H9 (cell line): ENCODE measurements around the gene MRPL52. TPM values are rescaled to one million over a fixed set of nuclear protein-coding genes. Genes with fewer than 3 reads are reported as not detected.

Source experiments
- DNase-seq: peaks from one replicate; pipeline ENCODE4 v3.0.0-alpha.2; 2017
- H2AFZ ChIP-seq: one replicate; pipeline ENCODE4 v1.6.1; 2013; ENCODE audit warnings: mild to moderate bottlenecking, low read length, control low read depth, moderate library complexity
- H2AK5ac ChIP-seq: 2 replicates; pipeline ENCODE4 v1.6.1; 2013; ENCODE audit warnings: low read length, control low read depth, mixed read lengths; ENCODE audit not compliant: insufficient read length
- H2BK120ac ChIP-seq: one replicate; pipeline ENCODE4 v1.6.1; 2013; ENCODE audit warnings: low read depth, mild to moderate bottlenecking, low read length, control low read depth, inconsistent platforms; ENCODE audit not compliant: poor library complexity, severe bottlenecking
- H2BK12ac ChIP-seq: 2 replicates; pipeline ENCODE4 v1.6.1; 2013; ENCODE audit warnings: low read length, control low read depth, mixed read lengths, low read depth; ENCODE audit not compliant: insufficient read length
- H2BK15ac ChIP-seq: 2 replicates; pipeline ENCODE4 v1.6.1; 2013; ENCODE audit warnings: low read depth, low read length, control low read depth
- H2BK20ac ChIP-seq: one replicate; pipeline ENCODE4 v1.6.1; 2013; ENCODE audit warnings: low read depth, mild to moderate bottlenecking, low read length, control low read depth, inconsistent platforms; ENCODE audit not compliant: poor library complexity, severe bottlenecking
- H2BK5ac ChIP-seq: 2 replicates; pipeline ENCODE4 v1.6.1; 2013; ENCODE audit warnings: low read length, control low read depth, mixed read lengths; ENCODE audit not compliant: insufficient read length
- H3K14ac ChIP-seq: 2 replicates; pipeline ENCODE4 v1.6.1; 2013; ENCODE audit warnings: low read length, control low read depth; ENCODE audit not compliant: insufficient read depth
- H3K18ac ChIP-seq: 2 replicates; pipeline ENCODE4 v1.6.1; 2013; ENCODE audit warnings: low read depth, mild to moderate bottlenecking, mixed read lengths, low read length, control low read depth; ENCODE audit not compliant: insufficient read length
- H3K23ac ChIP-seq: 2 replicates; pipeline ENCODE4 v1.6.1; 2013; ENCODE audit warnings: low read length, control low read depth, mixed read lengths, low read depth; ENCODE audit not compliant: insufficient read length
- H3K23me2 ChIP-seq: 2 replicates; pipeline ENCODE4 v1.6.1; 2013; ENCODE audit warnings: low read depth, mild to moderate bottlenecking, mixed read lengths, low read length, control low read depth; ENCODE audit not compliant: insufficient read length, poor library complexity, severe bottlenecking
- H3K27ac ChIP-seq: 2 replicates; pipeline ENCODE4 v1.5.1; 2013; ENCODE audit warnings: low read length, control low read depth, mixed read lengths, low read depth; ENCODE audit not compliant: insufficient read length
- H3K27me3 ChIP-seq: 2 replicates; pipeline ENCODE4 v1.6.1; 2013; ENCODE audit warnings: low read length, control low read depth, inconsistent platforms; ENCODE audit not compliant: insufficient read depth
- H3K4ac ChIP-seq: 2 replicates; pipeline ENCODE4 v1.6.1; 2013; ENCODE audit warnings: low read depth, mild to moderate bottlenecking, control low read depth, inconsistent platforms, low read length, moderate library complexity
- H3K4me1 ChIP-seq: 2 replicates; pipeline ENCODE4 v1.6.1; 2013; ENCODE audit warnings: low read length, control low read depth, inconsistent platforms; ENCODE audit not compliant: insufficient read depth
- H3K4me2 ChIP-seq: 2 replicates; pipeline ENCODE4 v1.6.1; 2013; ENCODE audit warnings: low read length, control low read depth, mixed read lengths; ENCODE audit not compliant: insufficient read length, insufficient read depth
- H3K56ac ChIP-seq: 2 replicates; pipeline ENCODE4 v1.6.1; 2013; ENCODE audit warnings: low read depth, mild to moderate bottlenecking, mixed read lengths, low read length, control low read depth; ENCODE audit not compliant: insufficient read length
- H3K79me1 ChIP-seq: 2 replicates; pipeline ENCODE4 v1.6.1; 2013; ENCODE audit warnings: low read depth, mild to moderate bottlenecking, moderate library complexity, low read length, control low read depth, inconsistent platforms; ENCODE audit not compliant: insufficient read depth, poor library complexity, severe bottlenecking
- H3K79me2 ChIP-seq: 2 replicates; pipeline ENCODE4 v1.6.1; 2013; ENCODE audit warnings: low read length, control low read depth, inconsistent platforms; ENCODE audit not compliant: insufficient read depth
- H3K9ac ChIP-seq: 2 replicates; pipeline ENCODE4 v1.6.1; 2013; ENCODE audit warnings: low read length, control low read depth, mixed read lengths; ENCODE audit not compliant: insufficient read length; ENCODE audit errors: extremely low read depth
- H3K9me3 ChIP-seq: one replicate; pipeline ENCODE4 v1.6.1; 2013; ENCODE audit warnings: low read depth, low read length, inconsistent platforms; ENCODE audit not compliant: control insufficient read depth
- H3T11ph ChIP-seq: one replicate; pipeline ENCODE4 v1.6.1; 2013; ENCODE audit warnings: mild to moderate bottlenecking, low read length, control low read depth, inconsistent platforms
- H4K20me1 ChIP-seq: one replicate; pipeline ENCODE4 v1.6.1; 2013; ENCODE audit not compliant: control insufficient read depth, insufficient read length, insufficient read depth
- H4K5ac ChIP-seq: 2 replicates; pipeline ENCODE4 v1.6.1; 2013; ENCODE audit warnings: low read depth, mild to moderate bottlenecking, mixed read lengths, low read length, control low read depth; ENCODE audit not compliant: insufficient read length
- H4K8ac ChIP-seq: replicated peaks from 2 replicates; pipeline ENCODE4 v1.6.1; 2013; ENCODE audit warnings: low read length, control low read depth, mixed read lengths, low read depth; ENCODE audit not compliant: insufficient read length
- H4K91ac ChIP-seq: 2 replicates; pipeline ENCODE4 v1.6.1; 2013; ENCODE audit warnings: low read depth, mild to moderate bottlenecking, moderate library complexity, mixed read lengths, low read length, control low read depth; ENCODE audit not compliant: insufficient read length
- H3K27ac Mint-ChIP-seq, 3 experiments: 2 replicates in 2 of 3; 3 replicates in 1 of 3; pipeline ENCODE4 v1.8.0; 2020 to 2021; ENCODE audit warnings: mixed read lengths in 3 of 3, mild to moderate bottlenecking in 1 of 3, moderate library complexity in 1 of 3
- H3K27me3 Mint-ChIP-seq: 2 replicates; pipeline ENCODE4 v1.8.0; 2021; ENCODE audit warnings: low read depth, mild to moderate bottlenecking, moderate library complexity, mixed read lengths
- H3K36me3 Mint-ChIP-seq, 3 experiments: 2 replicates in 2 of 3; 3 replicates in 1 of 3; pipeline ENCODE4 v1.8.0; 2020 to 2021; ENCODE audit warnings: low read depth in 3 of 3, mixed read lengths in 3 of 3; ENCODE audit not compliant: insufficient read depth in 1 of 3
- H3K4me1 Mint-ChIP-seq, 2 experiments: 2 replicates each; pipeline ENCODE4 v1.8.0; 2020; ENCODE audit warnings: mixed read lengths in 2 of 2
- H3K4me3 Mint-ChIP-seq, 2 experiments: 2 replicates in 1 of 2; 3 replicates in 1 of 2; pipeline ENCODE4 v1.8.0; 2020 to 2021; ENCODE audit warnings: mild to moderate bottlenecking in 2 of 2, mixed read lengths in 2 of 2, moderate library complexity in 1 of 2
- H3K9me3 Mint-ChIP-seq, 2 experiments: 2 replicates in 1 of 2; 3 replicates in 1 of 2; pipeline ENCODE4 v1.8.0; 2020; ENCODE audit warnings: mild to moderate bottlenecking in 2 of 2, mixed read lengths in 2 of 2, moderate library complexity in 1 of 2
- WGBS: extraction: QIAGEN DNeasy Blood & Tissue Kit; methylation state at CpG from one replicate; pipeline ENCODE4 v1.1.7; 2013; ENCODE audit warnings: missing lambda C conversion rate, low lambda C conversion rate, mixed read lengths; ENCODE audit not compliant: insufficient read length; ENCODE audit errors: extremely low coverage; 5-methylcytosine and 5-hydroxymethylcytosine counted together
- long read RNA-seq: library from polyadenylated mRNA; unstranded; transcript quantifications from one replicate; pipeline ENCODE4 v2.0.0, GENCODE V29; 2020
- total RNA-seq: library from RNA; stranded (reverse); gene quantifications from 2 replicates; pipeline ENCODE4 v1.2.1, GENCODE V29; 2021
- TF ChIP-seq, protein P1 (sequence below): fragments of 200-600 bp; sonication (generic); conservative IDR thresholded peaks from 3 replicates; pipeline ENCODE4 v1.8.0; 2021; ENCODE audit warnings: antibody characterized with exemption, mild to moderate bottlenecking

Gene MRPL52
- total RNA-seq, result 174 and 190 TPM in 2 replicates
- long read RNA-seq, transcript MRPL52-203 (5 exons, 1,111 nt), result minor isoform, 18 of 75 reads
- long read RNA-seq, transcript MRPL52-215 (5 exons, 398 nt), result minor isoform, 9 of 75 reads
- long read RNA-seq, transcript MRPL52-202 (5 exons, 1,118 nt), result major isoform, 27 of 75 reads
- long read RNA-seq, partial matches to known transcripts, result 5 of 75 reads
- long read RNA-seq, other reads (novel, unspliced or antisense), result 8 of 75 reads

GRCh38 chr14:22829661-22830442 is at the start of gene MRPL52:
Gene MRPL52 (plus strand): TSS chr14:22829887. CDS start chr14:22829913, 26 bp downstream.
- Histone ChIP-seq H3K27ac (peak within 1 kb of the TSS; percentile 59), H3K79me2 (peaks cover 5% of the 10 kb centered on the region; the same call in 1 of the 2 replicates), H2BK120ac (no peak within 1 kb of the TSS), H4K20me1 (no peaks in the 10 kb centered on the region), H2AFZ (peak within 1 kb of the TSS; percentile 85), H3K27me3 (no peaks in the 10 kb centered on the region), H3T11ph (no peak within 1 kb of the TSS), H3K79me1 (peaks cover 4% of the 10 kb centered on the region), H4K8ac (no peak within 1 kb of the TSS), H2BK15ac (no peak within 1 kb of the TSS), H3K9me3 (no peaks in the 10 kb centered on the region), H3K4me2 (peak within 1 kb of the TSS; percentile 92), H3K4ac (peak within 1 kb of the TSS; percentile 59; the same call in 1 of the 2 replicates), H4K5ac (peak within 1 kb of the TSS; percentile 99), H2BK12ac (peak within 1 kb of the TSS; percentile 45), H4K91ac (peak within 1 kb of the TSS; percentile 88), H3K4me1 (no peaks in the 10 kb centered on the region), H3K23me2 (peaks cover 6% of the 10 kb centered on the region), H3K18ac (peak within 1 kb of the TSS; percentile 92), H2BK20ac (no peak within 1 kb of the TSS), H3K23ac (no peak within 1 kb of the TSS), H2BK5ac (peak within 1 kb of the TSS; percentile 57), H3K56ac (no peak within 1 kb of the TSS), H3K9ac (peak within 1 kb of the TSS; percentile 81), H2AK5ac (no peak within 1 kb of the TSS), H3K14ac (peak within 1 kb of the TSS; percentile 89)
- Mint-ChIP-seq H3K27me3 (no peaks in the 10 kb centered on the region), H3K27ac (peak within 1 kb of the TSS; percentile 92 to 99 (median 97)), H3K4me3 (peak within 1 kb of the TSS; percentile 96), H3K9me3 (peaks cover 0 to 4% of the 10 kb centered on the region in 2 experiments; a peak in 2 of 5 replicates), H3K4me1 (peaks cover 17 to 23% of the 10 kb centered on the region in 2 experiments), H3K36me3 (peaks cover 18 to 35% (median 31%) of the 10 kb centered on the region in 3 experiments)
- no CpG with 5 or more reads among the region's 41 CpGs for WGBS
- DNase-seq, result peak; percentile 83
- TF ChIP-seq, protein P1, sequence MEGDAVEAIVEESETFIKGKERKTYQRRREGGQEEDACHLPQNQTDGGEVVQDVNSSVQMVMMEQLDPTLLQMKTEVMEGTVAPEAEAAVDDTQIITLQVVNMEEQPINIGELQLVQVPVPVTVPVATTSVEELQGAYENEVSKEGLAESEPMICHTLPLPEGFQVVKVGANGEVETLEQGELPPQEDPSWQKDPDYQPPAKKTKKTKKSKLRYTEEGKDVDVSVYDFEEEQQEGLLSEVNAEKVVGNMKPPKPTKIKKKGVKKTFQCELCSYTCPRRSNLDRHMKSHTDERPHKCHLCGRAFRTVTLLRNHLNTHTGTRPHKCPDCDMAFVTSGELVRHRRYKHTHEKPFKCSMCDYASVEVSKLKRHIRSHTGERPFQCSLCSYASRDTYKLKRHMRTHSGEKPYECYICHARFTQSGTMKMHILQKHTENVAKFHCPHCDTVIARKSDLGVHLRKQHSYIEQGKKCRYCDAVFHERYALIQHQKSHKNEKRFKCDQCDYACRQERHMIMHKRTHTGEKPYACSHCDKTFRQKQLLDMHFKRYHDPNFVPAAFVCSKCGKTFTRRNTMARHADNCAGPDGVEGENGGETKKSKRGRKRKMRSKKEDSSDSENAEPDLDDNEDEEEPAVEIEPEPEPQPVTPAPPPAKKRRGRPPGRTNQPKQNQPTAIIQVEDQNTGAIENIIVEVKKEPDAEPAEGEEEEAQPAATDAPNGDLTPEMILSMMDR, result no peak
